Measurements from ENCODE around the gene RILPL2. TPM values are rescaled to one million over a fixed set of nuclear protein-coding genes. Genes with fewer than 3 reads are reported as not detected.

RILPL2 gene
- total and polyA plus RNA-seq, 9 of the 15 experiments (the other 6 are each of a cell fraction or from before 2014, with no cell fraction given): 0.61 to 5.8 (median 4.3) TPM

- TF ChIP-seq HSF4 (CRISPR knock-in tag; IDR thresholded peaks at IDR 0.05; ENCODE audit: borderline replicate concordance) (no peak), ZNF639 (CRISPR knock-in tag; conservative IDR thresholded peaks at IDR 0.05 in 1 of 2, IDR thresholded peaks at IDR 0.05 in 1 of 2) (no peak), MTF1 (CRISPR knock-in tag; IDR thresholded peaks at IDR 0.05; ENCODE audit: borderline replicate concordance) (no peak), ZNF644 (tag; IDR thresholded peaks at IDR 0.05; ENCODE audit: low read depth) (no peak), RBM15 (IDR thresholded peaks at IDR 0.05; ENCODE audit: insufficient read depth, low read length) (no peak), NR2C1 (IDR thresholded peaks at IDR 0.05) (no peak), NR2C1 (tag; IDR thresholded peaks at IDR 0.05) (no peak), ZNF124 (CRISPR knock-in tag; IDR thresholded peaks at IDR 0.05) (no peak), SRSF3 (IDR thresholded peaks at IDR 0.05; ENCODE audit: insufficient read depth, low read length) (no peak), FOXA1 (IDR thresholded peaks at IDR 0.05; ENCODE audit: borderline replicate concordance) (no peak), ZBTB17 (CRISPR knock-in tag; IDR thresholded peaks at IDR 0.05) (no peak), ZNF449 (CRISPR knock-in tag; IDR thresholded peaks at IDR 0.05) (peak; percentile 75; the same call in 1 of the 2 replicates), SRF (CRISPR knock-in tag; IDR thresholded peaks at IDR 0.05) (0 out of 4 replicates have a peak, but pooled peaks of 1 of the 2 experiments have one; percentile 17), ZNF431 (CRISPR knock-in tag; IDR thresholded peaks at IDR 0.05) (no peak), KAT7 (CRISPR knock-in tag; IDR thresholded peaks at IDR 0.05; ENCODE audit: borderline replicate concordance) (no peak), BHLHE40 (IDR thresholded peaks at IDR 0.05; ENCODE audit: low read length) (peak; percentile 4; the same call in 1 of the 2 replicates), RNF2 (IDR thresholded peaks at IDR 0.05) (peak; percentile 59; the same call in 1 of the 2 replicates), ZFP91 (CRISPR knock-in tag; IDR thresholded peaks at IDR 0.05) (no peak), SRSF1 (IDR thresholded peaks at IDR 0.05; ENCODE audit: low read depth, low read length) (no peak)
- TF ChIP-seq, protein P1, sequence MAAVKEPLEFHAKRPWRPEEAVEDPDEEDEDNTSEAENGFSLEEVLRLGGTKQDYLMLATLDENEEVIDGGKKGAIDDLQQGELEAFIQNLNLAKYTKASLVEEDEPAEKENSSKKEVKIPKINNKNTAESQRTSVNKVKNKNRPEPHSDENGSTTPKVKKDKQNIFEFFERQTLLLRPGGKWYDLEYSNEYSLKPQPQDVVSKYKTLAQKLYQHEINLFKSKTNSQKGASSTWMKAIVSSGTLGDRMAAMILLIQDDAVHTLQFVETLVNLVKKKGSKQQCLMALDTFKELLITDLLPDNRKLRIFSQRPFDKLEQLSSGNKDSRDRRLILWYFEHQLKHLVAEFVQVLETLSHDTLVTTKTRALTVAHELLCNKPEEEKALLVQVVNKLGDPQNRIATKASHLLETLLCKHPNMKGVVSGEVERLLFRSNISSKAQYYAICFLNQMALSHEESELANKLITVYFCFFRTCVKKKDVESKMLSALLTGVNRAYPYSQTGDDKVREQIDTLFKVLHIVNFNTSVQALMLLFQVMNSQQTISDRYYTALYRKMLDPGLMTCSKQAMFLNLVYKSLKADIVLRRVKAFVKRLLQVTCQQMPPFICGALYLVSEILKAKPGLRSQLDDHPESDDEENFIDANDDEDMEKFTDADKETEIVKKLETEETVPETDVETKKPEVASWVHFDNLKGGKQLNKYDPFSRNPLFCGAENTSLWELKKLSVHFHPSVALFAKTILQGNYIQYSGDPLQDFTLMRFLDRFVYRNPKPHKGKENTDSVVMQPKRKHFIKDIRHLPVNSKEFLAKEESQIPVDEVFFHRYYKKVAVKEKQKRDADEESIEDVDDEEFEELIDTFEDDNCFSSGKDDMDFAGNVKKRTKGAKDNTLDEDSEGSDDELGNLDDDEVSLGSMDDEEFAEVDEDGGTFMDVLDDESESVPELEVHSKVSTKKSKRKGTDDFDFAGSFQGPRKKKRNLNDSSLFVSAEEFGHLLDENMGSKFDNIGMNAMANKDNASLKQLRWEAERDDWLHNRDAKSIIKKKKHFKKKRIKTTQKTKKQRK (IDR thresholded peaks at IDR 0.05; ENCODE audit: borderline replicate concordance, low read depth, low read length): no peak
Measured at GRCh38 chr12:123387508-123388176, 48.8 kb downstream of the RILPL2 start (continued).

All from K562 (cell line).